Ishikawa (cell line): Measurements from ENCODE around the gene DYNC1I1.

ENCODE experiments used
- CEBPB ChIP-seq: IDR thresholded peaks from 2 replicates; pipeline ENCODE4 v1.6.1; 2012
- EGR1 ChIP-seq: IDR thresholded peaks from 2 replicates; pipeline ENCODE4 v1.6.1; 2012
- EP300 ChIP-seq: IDR thresholded peaks from 2 replicates; pipeline ENCODE4 v1.6.1; 2012; ENCODE audit warnings: borderline replicate concordance
- FOXM1 ChIP-seq: IDR thresholded peaks from 2 replicates; pipeline ENCODE4 v1.6.1; 2012; ENCODE audit warnings: low read depth, borderline replicate concordance
- NFIC ChIP-seq: IDR thresholded peaks from 2 replicates; pipeline ENCODE4 v1.6.1; 2012
- RAD21 ChIP-seq: IDR thresholded peaks from 2 replicates; pipeline ENCODE4 v1.6.1; 2012; ENCODE audit warnings: low read depth
- REST ChIP-seq: IDR thresholded peaks from 2 replicates; pipeline ENCODE4 v1.6.1; 2012; ENCODE audit warnings: low read depth, mild to moderate bottlenecking
- TAF1 ChIP-seq: IDR thresholded peaks from 2 replicates; pipeline ENCODE4 v1.6.1; 2012; ENCODE audit warnings: low read depth, mild to moderate bottlenecking
- TCF12 ChIP-seq: IDR thresholded peaks from 2 replicates; pipeline ENCODE4 v1.6.1; 2012; ENCODE audit warnings: low read depth
- TEAD4 ChIP-seq: IDR thresholded peaks from 2 replicates; pipeline ENCODE4 v1.6.1; 2012
- USF1 ChIP-seq: IDR thresholded peaks from 2 replicates; pipeline ENCODE4 v1.6.1; 2012
- YY1 ChIP-seq: IDR thresholded peaks from 2 replicates; pipeline ENCODE4 v1.6.1; 2012; ENCODE audit warnings: low read depth
- ZBTB7A ChIP-seq: IDR thresholded peaks from 2 replicates; pipeline ENCODE4 v1.6.1; 2012; ENCODE audit warnings: low read depth
- TF ChIP-seq, protein P1 (sequence below): IDR thresholded peaks from 2 replicates; pipeline ENCODE4 v1.6.1; 2012

- TF ChIP-seq EP300 (no peak), TCF12 (no peak), TAF1 (no peak), FOXM1 (no peak), RAD21 (no peak), EGR1 (no peak), YY1 (no peak), REST (no peak), NFIC (no peak), TEAD4 (no peak), CEBPB (no peak), USF1 (no peak), ZBTB7A (no peak)
- TF ChIP-seq, protein P1, sequence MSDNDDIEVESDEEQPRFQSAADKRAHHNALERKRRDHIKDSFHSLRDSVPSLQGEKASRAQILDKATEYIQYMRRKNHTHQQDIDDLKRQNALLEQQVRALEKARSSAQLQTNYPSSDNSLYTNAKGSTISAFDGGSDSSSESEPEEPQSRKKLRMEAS = no peak
These were observed 273.6 kb downstream of the DYNC1I1 start for GRCh38 chr7:96045919-96046318.
